Neuron (in vitro differentiated cells): Measurements from ENCODE around the gene VKORC1.

Source experiments
- H2AFZ ChIP-seq: one replicate; pipeline ENCODE4 v1.6.1; 2013; ENCODE audit warnings: low read depth, mild to moderate bottlenecking, inconsistent platforms, low read length, moderate library complexity
- H3K27me3 ChIP-seq: one replicate; pipeline ENCODE4 v1.6.1; 2013; ENCODE audit warnings: low read length; ENCODE audit not compliant: insufficient read depth
- H3K36me3 ChIP-seq: one replicate; pipeline ENCODE4 v1.6.1; 2013; ENCODE audit warnings: low read length; ENCODE audit not compliant: insufficient read depth
- H3K4me1 ChIP-seq: one replicate; pipeline ENCODE4 v1.6.1; 2013; ENCODE audit warnings: low read length; ENCODE audit not compliant: insufficient read depth
- H3K4me3 ChIP-seq: 2 replicates; pipeline ENCODE4 v1.5.1; 2013; ENCODE audit warnings: mild to moderate bottlenecking, low read length, moderate library complexity
- H3K9me3 ChIP-seq: one replicate; pipeline ENCODE4 v1.6.1; 2013; ENCODE audit warnings: low read length

The VKORC1 gene

DNA sequence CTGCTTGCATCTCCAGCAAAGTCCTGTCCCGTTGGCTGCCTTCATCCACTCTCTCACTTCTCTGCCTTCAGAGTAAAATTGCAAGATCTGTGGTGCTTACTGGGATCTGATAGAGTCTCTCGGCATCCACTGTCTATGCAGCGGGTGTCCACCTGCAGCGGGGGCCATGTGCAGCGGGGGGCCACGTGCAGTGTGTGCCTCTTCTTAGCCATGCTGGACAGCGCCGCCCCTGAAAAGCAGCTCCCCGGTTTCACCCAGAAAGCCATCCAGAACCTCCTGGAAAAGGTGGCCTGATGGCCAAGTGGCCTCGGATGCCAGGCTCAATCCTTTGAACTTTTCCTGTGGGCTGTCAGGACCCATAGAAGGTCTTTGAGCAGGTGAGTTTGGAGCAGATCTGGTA, 51.7 kb downstream of the VKORC1 start:
- Histone ChIP-seq H2AFZ (no peak overlapping the region), H3K36me3 (peaks cover 9% of the 10 kb centered on the region), H3K4me1 (no peaks in the 10 kb centered on the region), H3K4me3 (no peak overlapping the region), H3K9me3 (no peaks in the 10 kb centered on the region), H3K27me3 (no peaks in the 10 kb centered on the region)
